HEK293 (cell line): ENCODE data around the gene FNDC5.
A peak's percentile ranks its signal among the peaks of the same experiment; 100 is the strongest.

Experiments used
- BCL11A ChIP-seq: fragments of 450-650 bp; formaldehyde crosslinking; IDR thresholded peaks from 2 replicates; pipeline ENCODE4 v1.5.1; 2016; ENCODE audit warnings: low read depth, missing biosample characterization, missing genetic modification characterization
- CTCF ChIP-seq: fragments of 450-650 bp; formaldehyde crosslinking; IDR thresholded peaks from 2 replicates; pipeline ENCODE4 v1.5.1; 2016; ENCODE audit warnings: missing biosample characterization, missing genetic modification characterization
- MEIS1 ChIP-seq: sonication (generic); formaldehyde crosslinking; IDR thresholded peaks from 2 replicates; pipeline ENCODE4 v1.8.1; 2022; ENCODE audit warnings: missing genetic modification reagents, mild to moderate bottlenecking, borderline replicate concordance
- TCF7L2 ChIP-seq: IDR thresholded peaks from 2 replicates; pipeline ENCODE4 v1.6.1; 2011; ENCODE audit warnings: low read depth, mild to moderate bottlenecking, inconsistent platforms, low read length, moderate library complexity, borderline replicate concordance
- TRIM28 ChIP-seq: IDR thresholded peaks from 2 replicates; pipeline ENCODE4 v1.6.1; 2011; ENCODE audit warnings: low read length, control low read depth, borderline replicate concordance
- ZBTB48 ChIP-seq: fragments of 450-650 bp; formaldehyde crosslinking; IDR thresholded peaks from 2 replicates; pipeline ENCODE4 v1.5.1; 2016; ENCODE audit warnings: missing biosample characterization, missing genetic modification characterization
- ZFP69B ChIP-seq: fragments of 450-650 bp; formaldehyde crosslinking; IDR thresholded peaks from 2 replicates; pipeline ENCODE4 v1.5.1; 2016; ENCODE audit warnings: missing biosample characterization, missing genetic modification characterization
- ZNF184 ChIP-seq: fragments of 450-650 bp; IDR thresholded peaks from 2 replicates; pipeline ENCODE4 v1.5.1; 2018; ENCODE audit warnings: missing biosample characterization, mild to moderate bottlenecking, missing genetic modification characterization
- ZNF274 ChIP-seq, 2 experiments: fragments of 200-500 bp in 1 of 2; fragments of 450-650 bp in 1 of 2; sonication (Bioruptor generic) in 1 of 2; formaldehyde crosslinking in 1 of 2; IDR thresholded peaks; 2 replicates each; pipeline versions ENCODE4 v1.5.1 to v1.6.1; 2014 to 2016; ENCODE audit warnings: borderline replicate concordance in 1 of 2, inconsistent platforms in 1 of 2, low read length in 1 of 2, missing biosample characterization in 1 of 2, missing genetic modification characterization in 1 of 2
- ZNF404 ChIP-seq: fragments of 450-650 bp; formaldehyde crosslinking; IDR thresholded peaks from 2 replicates; pipeline ENCODE4 v1.5.1; 2017; ENCODE audit warnings: missing biosample characterization, missing genetic modification characterization
- ZNF416 ChIP-seq: fragments of 450-650 bp; formaldehyde crosslinking; IDR thresholded peaks from 2 replicates; pipeline ENCODE4 v1.5.1; 2016; ENCODE audit warnings: missing biosample characterization, missing genetic modification characterization
- ZNF600 ChIP-seq: fragments of 450-650 bp; formaldehyde crosslinking; IDR thresholded peaks from 2 replicates; pipeline ENCODE4 v1.5.1; 2016; ENCODE audit warnings: missing biosample characterization, missing genetic modification characterization
- TF ChIP-seq, protein P1 (sequence below): fragments of 450-650 bp; formaldehyde crosslinking; IDR thresholded peaks from 2 replicates; pipeline ENCODE4 v1.5.1; 2016; ENCODE audit warnings: missing biosample characterization, missing genetic modification characterization

- TF ChIP-seq CTCF (tag by site-specific recombination): no peak
- no peak for TF ChIP-seq ZNF184 (tag by site-specific recombination)
- TF ChIP-seq ZNF274 (IDR thresholded peaks at IDR 0.05; ENCODE audit: low read length): no peak
- TF ChIP-seq ZNF274 (tag by site-specific recombination; IDR thresholded peaks at IDR 0.05; ENCODE audit: borderline replicate concordance): no peak
- TF ChIP-seq ZBTB48 (tag by site-specific recombination): no peak
- TF ChIP-seq ZNF416 (tag by site-specific recombination): no peak
- TF ChIP-seq TCF7L2: no peak
- no peak for TF ChIP-seq TRIM28
- TF ChIP-seq, protein P1, sequence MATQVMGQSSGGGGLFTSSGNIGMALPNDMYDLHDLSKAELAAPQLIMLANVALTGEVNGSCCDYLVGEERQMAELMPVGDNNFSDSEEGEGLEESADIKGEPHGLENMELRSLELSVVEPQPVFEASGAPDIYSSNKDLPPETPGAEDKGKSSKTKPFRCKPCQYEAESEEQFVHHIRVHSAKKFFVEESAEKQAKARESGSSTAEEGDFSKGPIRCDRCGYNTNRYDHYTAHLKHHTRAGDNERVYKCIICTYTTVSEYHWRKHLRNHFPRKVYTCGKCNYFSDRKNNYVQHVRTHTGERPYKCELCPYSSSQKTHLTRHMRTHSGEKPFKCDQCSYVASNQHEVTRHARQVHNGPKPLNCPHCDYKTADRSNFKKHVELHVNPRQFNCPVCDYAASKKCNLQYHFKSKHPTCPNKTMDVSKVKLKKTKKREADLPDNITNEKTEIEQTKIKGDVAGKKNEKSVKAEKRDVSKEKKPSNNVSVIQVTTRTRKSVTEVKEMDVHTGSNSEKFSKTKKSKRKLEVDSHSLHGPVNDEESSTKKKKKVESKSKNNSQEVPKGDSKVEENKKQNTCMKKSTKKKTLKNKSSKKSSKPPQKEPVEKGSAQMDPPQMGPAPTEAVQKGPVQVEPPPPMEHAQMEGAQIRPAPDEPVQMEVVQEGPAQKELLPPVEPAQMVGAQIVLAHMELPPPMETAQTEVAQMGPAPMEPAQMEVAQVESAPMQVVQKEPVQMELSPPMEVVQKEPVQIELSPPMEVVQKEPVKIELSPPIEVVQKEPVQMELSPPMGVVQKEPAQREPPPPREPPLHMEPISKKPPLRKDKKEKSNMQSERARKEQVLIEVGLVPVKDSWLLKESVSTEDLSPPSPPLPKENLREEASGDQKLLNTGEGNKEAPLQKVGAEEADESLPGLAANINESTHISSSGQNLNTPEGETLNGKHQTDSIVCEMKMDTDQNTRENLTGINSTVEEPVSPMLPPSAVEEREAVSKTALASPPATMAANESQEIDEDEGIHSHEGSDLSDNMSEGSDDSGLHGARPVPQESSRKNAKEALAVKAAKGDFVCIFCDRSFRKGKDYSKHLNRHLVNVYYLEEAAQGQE (tag by site-specific recombination): no peak
- no peak for TF ChIP-seq ZNF404 (tag by site-specific recombination)
- TF ChIP-seq ZNF600 (tag by site-specific recombination): peak; percentile 68; the same call in 1 of the 2 replicates
- TF ChIP-seq MEIS1 (CRISPR knock-in tag): no peak
- no peak for TF ChIP-seq BCL11A (tag by site-specific recombination)
- no peak for TF ChIP-seq ZFP69B (tag by site-specific recombination)
Observed at GRCh38 chr1:32813941-32814739, 56.6 kb downstream of the FNDC5 start.
